Measurements from ENCODE around the gene MAN2B2. TPM values are rescaled to one million over a fixed set of nuclear protein-coding genes. Genes with fewer than 3 reads are reported as not detected.
A peak's percentile ranks its signal among the peaks of the same experiment; 100 is the strongest.

MAN2B2 gene
- total and polyA plus RNA-seq, 9 of the 15 experiments (the other 6 are each of a cell fraction or from before 2014, with no cell fraction given) = 0.21 to 8.8 (median 3.7) TPM

- TF ChIP-seq, protein P1, sequence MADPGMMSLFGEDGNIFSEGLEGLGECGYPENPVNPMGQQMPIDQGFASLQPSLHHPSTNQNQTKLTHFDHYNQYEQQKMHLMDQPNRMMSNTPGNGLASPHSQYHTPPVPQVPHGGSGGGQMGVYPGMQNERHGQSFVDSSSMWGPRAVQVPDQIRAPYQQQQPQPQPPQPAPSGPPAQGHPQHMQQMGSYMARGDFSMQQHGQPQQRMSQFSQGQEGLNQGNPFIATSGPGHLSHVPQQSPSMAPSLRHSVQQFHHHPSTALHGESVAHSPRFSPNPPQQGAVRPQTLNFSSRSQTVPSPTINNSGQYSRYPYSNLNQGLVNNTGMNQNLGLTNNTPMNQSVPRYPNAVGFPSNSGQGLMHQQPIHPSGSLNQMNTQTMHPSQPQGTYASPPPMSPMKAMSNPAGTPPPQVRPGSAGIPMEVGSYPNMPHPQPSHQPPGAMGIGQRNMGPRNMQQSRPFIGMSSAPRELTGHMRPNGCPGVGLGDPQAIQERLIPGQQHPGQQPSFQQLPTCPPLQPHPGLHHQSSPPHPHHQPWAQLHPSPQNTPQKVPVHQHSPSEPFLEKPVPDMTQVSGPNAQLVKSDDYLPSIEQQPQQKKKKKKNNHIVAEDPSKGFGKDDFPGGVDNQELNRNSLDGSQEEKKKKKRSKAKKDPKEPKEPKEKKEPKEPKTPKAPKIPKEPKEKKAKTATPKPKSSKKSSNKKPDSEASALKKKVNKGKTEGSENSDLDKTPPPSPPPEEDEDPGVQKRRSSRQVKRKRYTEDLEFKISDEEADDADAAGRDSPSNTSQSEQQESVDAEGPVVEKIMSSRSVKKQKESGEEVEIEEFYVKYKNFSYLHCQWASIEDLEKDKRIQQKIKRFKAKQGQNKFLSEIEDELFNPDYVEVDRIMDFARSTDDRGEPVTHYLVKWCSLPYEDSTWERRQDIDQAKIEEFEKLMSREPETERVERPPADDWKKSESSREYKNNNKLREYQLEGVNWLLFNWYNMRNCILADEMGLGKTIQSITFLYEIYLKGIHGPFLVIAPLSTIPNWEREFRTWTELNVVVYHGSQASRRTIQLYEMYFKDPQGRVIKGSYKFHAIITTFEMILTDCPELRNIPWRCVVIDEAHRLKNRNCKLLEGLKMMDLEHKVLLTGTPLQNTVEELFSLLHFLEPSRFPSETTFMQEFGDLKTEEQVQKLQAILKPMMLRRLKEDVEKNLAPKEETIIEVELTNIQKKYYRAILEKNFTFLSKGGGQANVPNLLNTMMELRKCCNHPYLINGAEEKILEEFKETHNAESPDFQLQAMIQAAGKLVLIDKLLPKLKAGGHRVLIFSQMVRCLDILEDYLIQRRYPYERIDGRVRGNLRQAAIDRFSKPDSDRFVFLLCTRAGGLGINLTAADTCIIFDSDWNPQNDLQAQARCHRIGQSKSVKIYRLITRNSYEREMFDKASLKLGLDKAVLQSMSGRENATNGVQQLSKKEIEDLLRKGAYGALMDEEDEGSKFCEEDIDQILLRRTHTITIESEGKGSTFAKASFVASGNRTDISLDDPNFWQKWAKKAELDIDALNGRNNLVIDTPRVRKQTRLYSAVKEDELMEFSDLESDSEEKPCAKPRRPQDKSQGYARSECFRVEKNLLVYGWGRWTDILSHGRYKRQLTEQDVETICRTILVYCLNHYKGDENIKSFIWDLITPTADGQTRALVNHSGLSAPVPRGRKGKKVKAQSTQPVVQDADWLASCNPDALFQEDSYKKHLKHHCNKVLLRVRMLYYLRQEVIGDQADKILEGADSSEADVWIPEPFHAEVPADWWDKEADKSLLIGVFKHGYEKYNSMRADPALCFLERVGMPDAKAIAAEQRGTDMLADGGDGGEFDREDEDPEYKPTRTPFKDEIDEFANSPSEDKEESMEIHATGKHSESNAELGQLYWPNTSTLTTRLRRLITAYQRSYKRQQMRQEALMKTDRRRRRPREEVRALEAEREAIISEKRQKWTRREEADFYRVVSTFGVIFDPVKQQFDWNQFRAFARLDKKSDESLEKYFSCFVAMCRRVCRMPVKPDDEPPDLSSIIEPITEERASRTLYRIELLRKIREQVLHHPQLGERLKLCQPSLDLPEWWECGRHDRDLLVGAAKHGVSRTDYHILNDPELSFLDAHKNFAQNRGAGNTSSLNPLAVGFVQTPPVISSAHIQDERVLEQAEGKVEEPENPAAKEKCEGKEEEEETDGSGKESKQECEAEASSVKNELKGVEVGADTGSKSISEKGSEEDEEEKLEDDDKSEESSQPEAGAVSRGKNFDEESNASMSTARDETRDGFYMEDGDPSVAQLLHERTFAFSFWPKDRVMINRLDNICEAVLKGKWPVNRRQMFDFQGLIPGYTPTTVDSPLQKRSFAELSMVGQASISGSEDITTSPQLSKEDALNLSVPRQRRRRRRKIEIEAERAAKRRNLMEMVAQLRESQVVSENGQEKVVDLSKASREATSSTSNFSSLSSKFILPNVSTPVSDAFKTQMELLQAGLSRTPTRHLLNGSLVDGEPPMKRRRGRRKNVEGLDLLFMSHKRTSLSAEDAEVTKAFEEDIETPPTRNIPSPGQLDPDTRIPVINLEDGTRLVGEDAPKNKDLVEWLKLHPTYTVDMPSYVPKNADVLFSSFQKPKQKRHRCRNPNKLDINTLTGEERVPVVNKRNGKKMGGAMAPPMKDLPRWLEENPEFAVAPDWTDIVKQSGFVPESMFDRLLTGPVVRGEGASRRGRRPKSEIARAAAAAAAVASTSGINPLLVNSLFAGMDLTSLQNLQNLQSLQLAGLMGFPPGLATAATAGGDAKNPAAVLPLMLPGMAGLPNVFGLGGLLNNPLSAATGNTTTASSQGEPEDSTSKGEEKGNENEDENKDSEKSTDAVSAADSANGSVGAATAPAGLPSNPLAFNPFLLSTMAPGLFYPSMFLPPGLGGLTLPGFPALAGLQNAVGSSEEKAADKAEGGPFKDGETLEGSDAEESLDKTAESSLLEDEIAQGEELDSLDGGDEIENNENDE (IDR thresholded peaks at IDR 0.05; ENCODE audit: low read depth, low read length) = no peak
- TF ChIP-seq RAD21 (CRISPR knock-in tag; conservative IDR thresholded peaks at IDR 0.05 in 1 of 2, IDR thresholded peaks at IDR 0.05 in 1 of 2) = no peak
- TF ChIP-seq FOXP1 (CRISPR knock-in tag; IDR thresholded peaks at IDR 0.05) = no peak
- TF ChIP-seq THRB (CRISPR knock-in tag; conservative IDR thresholded peaks at IDR 0.05) = no peak
- TF ChIP-seq ZNF23 (CRISPR knock-in tag; IDR thresholded peaks at IDR 0.05) = no peak
- peak; percentile 32 for TF ChIP-seq TBP (optimal IDR thresholded peaks at IDR 0.05; ENCODE audit: low read depth, low read length)
- no peak for TF ChIP-seq HDAC2 (IDR thresholded peaks at IDR 0.05)
- no peak for TF ChIP-seq ARID2 (IDR thresholded peaks at IDR 0.05)
- TF ChIP-seq, protein P2, sequence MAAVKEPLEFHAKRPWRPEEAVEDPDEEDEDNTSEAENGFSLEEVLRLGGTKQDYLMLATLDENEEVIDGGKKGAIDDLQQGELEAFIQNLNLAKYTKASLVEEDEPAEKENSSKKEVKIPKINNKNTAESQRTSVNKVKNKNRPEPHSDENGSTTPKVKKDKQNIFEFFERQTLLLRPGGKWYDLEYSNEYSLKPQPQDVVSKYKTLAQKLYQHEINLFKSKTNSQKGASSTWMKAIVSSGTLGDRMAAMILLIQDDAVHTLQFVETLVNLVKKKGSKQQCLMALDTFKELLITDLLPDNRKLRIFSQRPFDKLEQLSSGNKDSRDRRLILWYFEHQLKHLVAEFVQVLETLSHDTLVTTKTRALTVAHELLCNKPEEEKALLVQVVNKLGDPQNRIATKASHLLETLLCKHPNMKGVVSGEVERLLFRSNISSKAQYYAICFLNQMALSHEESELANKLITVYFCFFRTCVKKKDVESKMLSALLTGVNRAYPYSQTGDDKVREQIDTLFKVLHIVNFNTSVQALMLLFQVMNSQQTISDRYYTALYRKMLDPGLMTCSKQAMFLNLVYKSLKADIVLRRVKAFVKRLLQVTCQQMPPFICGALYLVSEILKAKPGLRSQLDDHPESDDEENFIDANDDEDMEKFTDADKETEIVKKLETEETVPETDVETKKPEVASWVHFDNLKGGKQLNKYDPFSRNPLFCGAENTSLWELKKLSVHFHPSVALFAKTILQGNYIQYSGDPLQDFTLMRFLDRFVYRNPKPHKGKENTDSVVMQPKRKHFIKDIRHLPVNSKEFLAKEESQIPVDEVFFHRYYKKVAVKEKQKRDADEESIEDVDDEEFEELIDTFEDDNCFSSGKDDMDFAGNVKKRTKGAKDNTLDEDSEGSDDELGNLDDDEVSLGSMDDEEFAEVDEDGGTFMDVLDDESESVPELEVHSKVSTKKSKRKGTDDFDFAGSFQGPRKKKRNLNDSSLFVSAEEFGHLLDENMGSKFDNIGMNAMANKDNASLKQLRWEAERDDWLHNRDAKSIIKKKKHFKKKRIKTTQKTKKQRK (IDR thresholded peaks at IDR 0.05; ENCODE audit: borderline replicate concordance, low read depth, low read length) = no peak
- no peak for TF ChIP-seq WHSC1 (IDR thresholded peaks at IDR 0.05; ENCODE audit: low read length)
- no peak for TF ChIP-seq BRCA1 (IDR thresholded peaks at IDR 0.05)
- TF ChIP-seq BRCA1 (CRISPR knock-in tag; IDR thresholded peaks at IDR 0.05) = no peak
Measured at GRCh38 chr4:6633091-6633906, 58.3 kb downstream of the MAN2B2 start (continued).

Measured in K562 (cell line).